HEK293 (cell line): ENCODE measurements around the gene SLC6A6.

Experiments
- ZNF174 ChIP-seq: fragments of 450-650 bp; formaldehyde crosslinking; IDR thresholded peaks from 2 replicates; pipeline ENCODE4 v1.5.0; 2017; ENCODE audit warnings: missing biosample characterization, mild to moderate bottlenecking, missing genetic modification characterization
- ZNF571 ChIP-seq: fragments of 450-650 bp; formaldehyde crosslinking; IDR thresholded peaks from 2 replicates; pipeline ENCODE4 v1.5.0; 2017; ENCODE audit warnings: missing biosample characterization, missing genetic modification characterization

GRCh38 chr3:14444380-14444779 is 42.0 kb downstream of the SLC6A6 start:
- TF ChIP-seq ZNF174 (tag by site-specific recombination): no peak
- TF ChIP-seq ZNF571: no peak
